T follicular helper cell (primary cell): ENCODE data around the gene PTH2.

ENCODE experiments used
- DNase-seq: peaks from one replicate; pipeline ENCODE4 v3.0.0-alpha.2; 2020; ENCODE audit warnings: low read depth

The PTH2 gene

GRCh38 chr19:49430678-49431329 is 7.6 kb upstream of the PTH2 start:
- DNase-seq, result no peak

- DNase-seq, result no peak
These were observed 7.0 kb upstream of the PTH2 start for GRCh38 chr19:49430172-49430677.

GRCh38 chr19:49428547-49429451 is 5.6 kb upstream of the PTH2 start:
- DNase-seq, result no peak

DNA sequence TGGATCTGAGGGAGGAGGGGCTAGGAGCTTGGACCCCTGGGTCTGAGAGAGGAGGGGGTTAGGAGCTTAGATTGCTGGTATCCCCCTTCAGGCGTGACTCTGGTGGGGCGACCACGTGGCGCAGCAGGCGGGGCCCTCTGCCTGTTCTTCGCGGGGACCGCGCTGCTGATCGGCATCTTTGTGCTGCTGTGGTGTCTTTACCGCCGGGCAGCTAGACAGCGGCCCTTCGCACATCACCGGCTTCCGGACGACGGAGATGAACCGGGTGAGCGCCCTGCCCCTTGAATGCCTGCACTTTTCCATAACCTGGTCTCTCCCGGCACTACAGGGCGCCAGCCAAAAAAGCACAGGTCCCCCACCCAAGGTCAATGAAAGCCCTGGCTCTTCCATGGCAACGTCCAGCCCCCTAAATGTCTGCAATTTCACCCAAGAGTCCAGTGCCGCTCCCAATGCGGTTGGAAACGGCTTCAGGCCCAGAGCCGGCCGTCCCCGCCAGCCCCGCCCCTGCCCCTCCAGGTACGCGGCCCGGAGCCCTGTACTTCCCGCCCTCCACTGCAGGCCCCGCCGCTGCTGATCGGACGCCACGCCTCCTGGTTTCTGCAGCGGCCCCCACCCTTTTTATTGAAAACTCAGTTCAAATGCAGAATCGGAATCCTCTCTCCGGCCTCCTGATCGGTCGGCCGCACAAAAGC is 4.8 kb upstream of the PTH2 start:
- DNase-seq, result no peak

DNA sequence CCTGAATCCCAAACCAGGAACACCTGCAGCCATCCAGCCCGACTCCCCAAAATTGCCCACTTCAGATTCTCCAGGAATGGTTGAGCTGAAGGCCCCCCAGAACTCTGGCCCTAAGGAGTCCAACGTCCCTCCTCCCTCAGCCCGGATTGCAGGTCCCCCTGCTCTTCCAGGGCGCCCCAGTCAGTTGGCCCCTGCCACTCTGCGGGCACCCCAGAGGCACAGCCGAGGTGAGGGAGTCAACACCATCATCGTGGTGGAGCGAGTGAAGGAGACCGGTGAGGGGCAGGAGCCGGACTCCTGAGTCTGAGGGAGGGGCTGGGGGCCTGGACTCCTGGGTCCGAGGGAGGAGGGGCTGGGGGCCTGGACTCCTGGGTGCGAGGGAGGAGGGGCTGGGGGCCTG is 4.1 kb upstream of the PTH2 start:
- no peak for DNase-seq

GRCh38 chr19:49425922-49426592 is 2.8 kb upstream of the PTH2 start:
- no peak for DNase-seq

DNA sequence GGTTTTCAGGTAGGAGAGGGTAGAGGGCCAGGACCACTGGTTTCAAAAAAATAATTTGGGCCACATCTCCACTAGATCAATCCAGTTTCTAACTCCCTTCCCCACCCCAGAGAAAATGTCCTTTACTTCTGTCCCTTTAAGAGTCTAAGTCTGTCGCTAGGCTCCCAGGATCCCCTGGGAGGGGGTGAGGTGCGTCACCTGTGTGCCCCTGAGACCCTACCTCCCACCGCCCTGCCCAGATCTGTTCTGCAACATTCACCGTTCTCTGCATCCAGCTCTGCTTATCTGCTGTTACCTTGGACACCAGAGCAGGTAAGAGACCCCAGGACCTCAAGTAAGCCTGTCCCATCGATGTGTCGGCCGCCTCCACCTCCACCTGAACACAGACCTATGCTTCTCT is 1.9 kb upstream of the PTH2 start, which contains the start of gene GFY:
Gene GFY, plus strand, starts transcription at position 211 of the 400 bp plus-strand sequence. CDS start 1,043 bp downstream, outside the sequence.
- DNase-seq, result no peak

DNA sequence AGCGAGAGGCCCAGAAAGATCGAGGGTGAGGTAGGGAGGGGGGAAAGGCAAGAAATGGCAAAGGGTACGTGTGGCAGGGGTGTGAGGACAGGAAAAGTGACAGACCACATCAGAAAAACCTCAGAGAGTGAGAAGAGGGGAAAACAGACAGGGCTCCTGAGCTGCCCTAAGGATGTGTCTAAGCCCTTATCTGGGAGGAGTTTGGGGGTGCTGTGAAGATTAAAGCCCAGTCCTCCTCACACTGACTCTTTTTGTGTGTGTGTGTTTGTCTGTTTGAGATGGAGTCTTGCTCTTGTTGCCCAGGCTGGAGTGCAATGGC is 703 bp upstream of the PTH2 start:
- DNase-seq, result no peak

DNA sequence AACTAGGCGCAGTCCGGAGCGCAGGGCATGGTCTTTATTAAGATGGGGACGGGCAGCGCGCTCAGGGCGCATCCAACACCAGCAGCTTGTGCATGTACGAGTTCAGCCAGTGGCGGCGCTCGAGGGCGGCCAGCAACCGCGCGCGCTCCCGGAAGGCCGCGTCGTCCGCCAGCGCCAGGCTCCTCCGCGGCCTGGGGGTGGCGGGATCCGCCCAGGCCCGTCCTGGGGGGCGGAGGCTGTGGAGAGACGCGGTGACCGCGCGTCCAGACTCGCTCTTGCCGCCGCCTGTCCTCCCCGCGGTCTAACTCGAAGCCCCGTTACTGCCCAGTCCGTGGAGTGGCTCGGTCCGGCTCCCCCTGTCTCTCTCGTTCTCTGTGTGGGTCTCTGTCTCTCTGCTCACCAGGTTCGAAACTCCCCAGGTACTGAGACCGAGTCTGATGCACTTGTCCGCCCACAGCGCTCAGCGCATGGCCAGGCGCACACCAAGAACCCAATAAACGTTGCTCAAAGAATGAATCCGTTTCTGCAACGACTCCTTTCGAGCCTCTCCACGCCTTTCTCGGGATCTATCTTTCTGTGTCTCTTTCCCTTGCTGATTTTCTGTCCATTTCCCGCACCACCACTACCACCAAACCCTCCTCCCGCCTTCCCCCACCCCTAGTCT is 702 bp downstream of the PTH2 start:
- no peak for DNase-seq

GRCh38 chr19:49421878-49422202 is 1.4 kb downstream of the PTH2 start:
- no peak for DNase-seq

GRCh38 chr19:49421039-49421877 is 2.0 kb downstream of the PTH2 start:
- DNase-seq, result no peak

GRCh38 chr19:49420227-49420626 is 3.0 kb downstream of the PTH2 start:
- DNase-seq, result no peak

DNA sequence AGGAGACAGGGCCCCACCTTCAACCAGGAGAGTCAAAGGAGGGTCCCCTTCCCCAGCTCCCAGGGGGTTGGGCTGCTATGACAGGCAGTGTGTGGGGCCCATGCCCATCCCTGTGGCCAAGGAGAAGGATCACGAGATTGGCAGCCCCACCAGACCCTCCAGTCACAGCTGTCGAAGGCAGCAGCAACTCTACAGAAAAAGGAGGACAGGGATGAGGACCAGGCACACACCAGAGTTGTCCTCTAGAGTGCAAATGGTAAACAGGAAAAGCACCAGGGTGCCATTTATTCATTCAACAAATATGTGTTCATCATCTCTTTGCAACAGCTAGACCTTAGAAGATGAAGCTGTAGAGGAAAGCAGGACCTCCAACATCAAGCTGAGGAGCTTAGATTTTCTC is 4.1 kb downstream of the PTH2 start:
- DNase-seq, result no peak

DNA sequence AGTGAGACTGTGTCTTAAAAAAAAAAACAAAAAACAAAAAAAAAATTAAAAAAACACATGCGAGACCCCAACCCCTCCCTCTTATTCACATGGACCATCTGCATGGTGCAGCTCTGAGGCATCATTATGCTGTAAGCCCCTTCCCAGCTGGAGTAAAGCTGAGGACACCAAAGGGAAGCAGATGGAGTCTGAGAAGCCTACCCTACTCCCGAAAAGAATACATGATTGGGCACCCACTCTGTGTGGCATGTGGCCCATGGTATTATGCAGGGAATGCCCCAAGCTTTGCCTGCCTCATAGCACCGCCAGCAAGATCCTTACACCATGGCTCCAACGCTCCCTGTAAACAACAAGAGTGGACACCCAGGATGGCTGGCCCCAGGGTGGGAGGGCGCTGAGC is 4.7 kb downstream of the PTH2 start:
- DNase-seq, result no peak

DNA sequence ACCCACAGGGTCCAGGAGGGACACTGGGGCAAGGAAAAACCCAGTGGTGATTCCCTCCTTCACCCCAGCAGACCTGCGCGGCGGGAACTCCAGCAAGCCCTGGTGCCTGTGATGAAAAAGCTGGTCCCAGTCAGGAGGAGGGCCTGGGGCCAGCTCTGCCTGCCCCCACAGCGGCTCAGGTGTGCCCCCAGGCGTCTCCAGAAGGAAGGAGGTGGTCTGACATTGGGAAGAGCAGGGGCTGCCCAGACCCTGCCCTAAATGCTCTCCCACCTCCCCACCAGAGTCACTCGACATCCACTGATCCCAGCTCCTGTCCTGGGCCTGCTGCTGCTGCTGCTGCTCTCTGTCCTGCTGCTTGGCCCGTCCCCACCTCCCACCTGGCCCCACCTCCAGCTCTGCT is 6.2 kb downstream of the PTH2 start:
- no peak for DNase-seq

DNA sequence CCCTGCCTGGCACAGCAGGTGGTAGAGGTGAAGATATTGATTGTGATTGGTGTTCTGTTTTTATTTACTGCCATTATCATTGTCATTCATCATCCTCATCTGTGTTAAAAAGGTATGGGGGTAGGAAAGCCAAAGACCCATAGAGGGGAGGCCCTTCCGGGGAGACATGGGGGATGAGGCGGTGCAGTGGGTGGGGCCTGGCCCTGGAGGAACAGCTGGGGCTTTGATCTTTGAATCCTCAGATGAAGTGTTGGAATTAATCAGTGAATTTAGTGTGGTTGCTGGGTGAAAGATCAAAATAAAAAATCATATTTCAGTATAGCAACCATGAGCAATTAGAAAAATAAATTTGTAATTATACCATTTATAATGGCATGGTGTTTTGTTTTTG is 7.4 kb downstream of the PTH2 start:
- DNase-seq, result no peak

DNA sequence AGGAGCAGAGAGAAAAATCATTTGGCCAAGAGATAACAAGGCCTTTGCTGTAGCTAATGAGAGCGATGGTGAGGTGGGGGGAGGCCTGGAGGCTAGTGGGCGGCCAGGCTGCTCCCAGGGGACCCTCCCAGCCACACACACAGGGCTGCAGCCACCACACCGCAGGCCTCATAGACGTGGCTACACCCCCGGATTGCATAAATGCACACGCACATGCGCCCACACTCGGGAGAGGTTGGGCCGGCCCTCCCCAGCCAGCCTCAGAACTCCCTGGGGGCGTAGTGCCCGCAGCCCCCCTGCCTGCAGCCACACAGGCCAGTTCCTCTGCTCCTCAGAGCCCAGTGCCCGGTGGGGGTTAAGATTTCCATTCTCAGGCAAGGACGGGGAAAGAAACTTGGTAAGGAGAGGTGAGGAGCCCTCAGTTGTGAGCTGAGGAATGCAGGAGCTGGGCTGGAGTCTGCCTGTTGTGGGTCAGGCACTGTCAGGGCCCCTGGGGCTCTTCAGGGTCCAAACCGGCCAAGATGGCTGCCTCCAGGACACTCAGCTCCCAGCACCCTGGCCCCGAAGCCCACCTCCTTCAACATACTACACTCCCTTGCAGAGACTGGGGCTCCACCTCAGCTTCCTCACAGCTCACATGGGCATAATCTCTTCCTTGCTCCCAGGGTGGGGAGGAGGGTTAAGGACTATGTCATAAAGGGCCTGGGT is 8.0 kb downstream of the PTH2 start:
- no peak for DNase-seq

GRCh38 chr19:49414256-49414655 is 9.0 kb downstream of the PTH2 start:
- DNase-seq, result no peak

DNA sequence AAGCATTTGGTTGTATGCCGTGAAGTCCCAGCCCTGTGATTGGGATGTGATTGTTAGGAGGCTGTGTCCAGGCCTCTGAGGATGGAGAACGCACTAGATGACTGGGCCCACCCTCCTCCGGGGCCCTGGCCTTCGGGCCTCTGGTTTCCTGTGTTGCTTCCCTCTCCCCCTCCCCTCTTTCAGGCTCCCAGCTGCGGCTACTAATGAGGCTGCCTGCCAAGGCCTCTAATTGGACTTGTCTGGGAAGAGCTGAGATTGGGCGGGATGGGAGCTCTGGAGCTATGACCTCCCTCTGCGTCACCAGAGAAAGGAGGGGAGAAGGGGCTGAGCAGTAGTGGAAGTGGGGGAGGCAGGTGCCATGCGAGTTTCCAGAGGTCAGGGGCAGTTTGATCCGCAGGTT is 9.9 kb downstream of the PTH2 start:
- DNase-seq, result no peak

DNA sequence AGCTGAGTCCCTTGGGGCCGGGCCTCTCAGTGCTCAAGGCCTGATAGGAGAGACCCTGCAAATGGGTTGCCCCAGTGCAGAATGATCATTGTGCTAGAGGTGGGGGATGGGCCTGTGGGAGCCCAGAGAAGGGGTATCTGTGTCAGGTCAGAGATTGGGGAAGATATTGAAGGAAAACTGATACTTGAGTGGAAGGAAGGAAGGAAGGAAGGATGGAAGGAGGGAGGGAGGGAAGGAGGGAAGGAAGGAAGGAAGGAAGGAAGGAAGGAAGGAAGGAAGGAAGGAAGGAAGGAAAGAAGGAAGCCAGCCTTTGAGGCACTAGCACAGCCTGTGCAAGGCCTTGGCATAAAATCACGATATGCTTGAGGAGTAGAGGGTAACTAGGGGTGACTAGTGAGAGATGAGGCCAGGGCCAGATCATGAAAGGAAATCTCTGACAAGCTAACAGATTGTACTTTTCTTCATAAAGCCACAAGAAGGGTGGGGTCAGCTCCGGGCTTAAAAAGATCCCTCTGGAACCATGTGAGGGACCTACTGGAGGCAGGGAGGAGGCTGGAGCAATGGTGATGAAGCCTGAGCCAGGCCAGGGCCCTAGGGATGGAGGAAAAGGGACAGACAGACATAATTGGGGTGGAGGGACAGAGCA is 11.4 kb downstream of the PTH2 start:
- DNase-seq, result no peak
